ENCODE measurements around the gene MYO3B.

The MYO3B gene

GRCh38 chr2:170521299-170521698 lies 343.4 kb downstream of the MYO3B start:
- TF ChIP-seq CTCF (IDR thresholded peaks at IDR 0.05): no peak

GRCh38 chr2:170523506-170523905 lies 345.6 kb downstream of the MYO3B start:
- no peak for TF ChIP-seq CTCF (IDR thresholded peaks at IDR 0.05)

- TF ChIP-seq CTCF (IDR thresholded peaks at IDR 0.05): no peak
Observed at GRCh38 chr2:170524828-170525565, 347.1 kb downstream of the MYO3B start.

GRCh38 chr2:170525566-170525900 lies 347.6 kb downstream of the MYO3B start:
- TF ChIP-seq CTCF (IDR thresholded peaks at IDR 0.05): no peak

GRCh38 chr2:170530284-170530745 lies 352.4 kb downstream of the MYO3B start:
- no peak for TF ChIP-seq CTCF (IDR thresholded peaks at IDR 0.05)

- TF ChIP-seq CTCF (IDR thresholded peaks at IDR 0.05): no peak
Observed at GRCh38 chr2:170530803-170531564, 353.0 kb downstream of the MYO3B start.

- no peak for TF ChIP-seq CTCF (IDR thresholded peaks at IDR 0.05)
Observed at GRCh38 chr2:170531876-170532275, 353.9 kb downstream of the MYO3B start.
